ENCODE data around the gene SLC8A2.
"Not testable (repeated sequence)": the region's sequence is repeated elsewhere in the genome, so short reads cannot be mapped to it uniquely, and the experiment has no call there.

The SLC8A2 gene

GRCh38 chr19:47414469-47414868 lies 57.2 kb downstream of the SLC8A2 start:
- Histone ChIP-seq H3K9ac (no peak overlapping the region), H2AFZ (no peak overlapping the region), H3K79me2 (no peaks in the 10 kb centered on the region), H3K9me3 (ENCODE audit: control insufficient read depth, low read length) (no peaks in the 10 kb centered on the region), H3K4me2 (ENCODE audit: low read length) (no peak overlapping the region), H3K4me1 (no peaks in the 10 kb centered on the region), H3K27ac (no peak overlapping the region), H3K27me3 (ENCODE audit: control insufficient read depth, insufficient read depth, low read length) (no peaks in the 10 kb centered on the region), H3K4me3 (ENCODE audit: low read depth, low read length) (no peak overlapping the region), H3K36me3 (ENCODE audit: control insufficient read depth, insufficient read depth, low read length) (no peaks in the 10 kb centered on the region)
- no peak for TF ChIP-seq CTCF (IDR thresholded peaks at IDR 0.05)

- Histone ChIP-seq H2AFZ (no peak overlapping the region), H3K9me3 (ENCODE audit: control insufficient read depth, low read length) (no peaks in the 10 kb centered on the region), H3K79me2 (no peaks in the 10 kb centered on the region), H3K9ac (no peak overlapping the region), H3K4me1 (no peaks in the 10 kb centered on the region), H3K27ac (no peak overlapping the region), H3K4me3 (ENCODE audit: low read depth, low read length) (no peak overlapping the region), H3K36me3 (ENCODE audit: control insufficient read depth, insufficient read depth, low read length) (no peaks in the 10 kb centered on the region), H3K4me2 (ENCODE audit: low read length) (no peak overlapping the region), H3K27me3 (ENCODE audit: control insufficient read depth, insufficient read depth, low read length) (no peaks in the 10 kb centered on the region)
- TF ChIP-seq CTCF (IDR thresholded peaks at IDR 0.05) = no peak
Observed at GRCh38 chr19:47413941-47414340, 57.8 kb downstream of the SLC8A2 start.

- H3K4me1 ChIP-seq; H3K4me3 ChIP-seq (ENCODE audit: low read depth, low read length); H3K9ac ChIP-seq; H3K79me2 ChIP-seq; H3K36me3 ChIP-seq (ENCODE audit: control insufficient read depth, insufficient read depth, low read length); H3K4me2 ChIP-seq (ENCODE audit: low read length); H3K27ac ChIP-seq; H2AFZ ChIP-seq; H3K27me3 ChIP-seq (ENCODE audit: control insufficient read depth, insufficient read depth, low read length); H3K9me3 ChIP-seq (ENCODE audit: control insufficient read depth, low read length): not testable (repeated sequence)
Observed at GRCh38 chr19:47411696-47412095, 60.0 kb downstream of the SLC8A2 start.

- no peak overlapping the region for H2AFZ ChIP-seq
- H3K27me3 ChIP-seq (ENCODE audit: control insufficient read depth, insufficient read depth, low read length) = peaks cover 4% of the 10 kb centered on the region
- H3K79me2 ChIP-seq = no peaks in the 10 kb centered on the region
- no peak overlapping the region for H3K4me3 ChIP-seq (ENCODE audit: low read depth, low read length)
- H3K9ac ChIP-seq = no peak overlapping the region
- H3K36me3 ChIP-seq (ENCODE audit: control insufficient read depth, insufficient read depth, low read length) = no peaks in the 10 kb centered on the region
- H3K4me1 ChIP-seq = no peaks in the 10 kb centered on the region
- no peak overlapping the region for H3K4me2 ChIP-seq (ENCODE audit: low read length)
- H3K9me3 ChIP-seq (ENCODE audit: control insufficient read depth, low read length) = no peaks in the 10 kb centered on the region
- no peak for TF ChIP-seq CTCF (IDR thresholded peaks at IDR 0.05)
- no peak overlapping the region for H3K27ac ChIP-seq
Observed at GRCh38 chr19:47411101-47411500, 60.6 kb downstream of the SLC8A2 start.

GRCh38 chr19:47408156-47408938 lies 63.3 kb downstream of the SLC8A2 start:
- no peak overlapping the region for H3K27ac ChIP-seq
- no peak overlapping the region for H3K4me3 ChIP-seq (ENCODE audit: low read depth, low read length)
- H2AFZ ChIP-seq = no peak overlapping the region
- H3K4me2 ChIP-seq (ENCODE audit: low read length) = no peak overlapping the region
- H3K9ac ChIP-seq = no peak overlapping the region
- H3K9me3 ChIP-seq (ENCODE audit: control insufficient read depth, low read length) = no peaks in the 10 kb centered on the region
- no peaks in the 10 kb centered on the region for H3K4me1 ChIP-seq
- TF ChIP-seq CTCF (IDR thresholded peaks at IDR 0.05) = no peak
- no peaks in the 10 kb centered on the region for H3K79me2 ChIP-seq
- H3K36me3 ChIP-seq (ENCODE audit: control insufficient read depth, insufficient read depth, low read length) = no peaks in the 10 kb centered on the region
- peaks cover 4% of the 10 kb centered on the region for H3K27me3 ChIP-seq (ENCODE audit: control insufficient read depth, insufficient read depth, low read length)

All from parathyroid adenoma (tissue), 2 donors.